ENCODE measurements around the gene CCDC106.

CCDC106 gene

GRCh38 chr19:55605637-55606470 lies 42.2 kb upstream of the CCDC106 start, which contains the start of gene ZNF865 (continued):
- TF ChIP-seq EGR2 (tag by site-specific recombination; IDR thresholded peaks at IDR 0.05; ENCODE audit: low read depth) = peak; percentile 36; the same call in 1 of the 2 replicates
- TF ChIP-seq ZNF132 (tag by site-specific recombination; IDR thresholded peaks at IDR 0.05; ENCODE audit: borderline replicate concordance) = no peak
- no peak for TF ChIP-seq BCL11B (tag by site-specific recombination; IDR thresholded peaks at IDR 0.05; ENCODE audit: low read depth)
- TF ChIP-seq ZNF221 (tag by site-specific recombination; IDR thresholded peaks at IDR 0.05; ENCODE audit: borderline replicate concordance) = no peak
- no peak for TF ChIP-seq REPIN1 (tag by site-specific recombination; IDR thresholded peaks at IDR 0.05; ENCODE audit: low read depth)
- no peak for TF ChIP-seq SCRT2 (tag by site-specific recombination; IDR thresholded peaks at IDR 0.05)
- no peak for TF ChIP-seq ZSCAN5A (tag by site-specific recombination; IDR thresholded peaks at IDR 0.05)
- TF ChIP-seq ZNF324 (tag by site-specific recombination; IDR thresholded peaks at IDR 0.05) = no peak
- TF ChIP-seq ZNF391 (tag by site-specific recombination; IDR thresholded peaks at IDR 0.05; ENCODE audit: borderline replicate concordance, low read depth) = no peak
- no peak for TF ChIP-seq ZNF280C (tag by site-specific recombination; IDR thresholded peaks at IDR 0.05)
- TF ChIP-seq ZNF600 (tag by site-specific recombination; IDR thresholded peaks at IDR 0.05) = peak; percentile 60
- TF ChIP-seq ZNF398 (tag by site-specific recombination; IDR thresholded peaks at IDR 0.05) = peak; percentile 80
- TF ChIP-seq ZNF311 (tag by site-specific recombination; IDR thresholded peaks at IDR 0.05; ENCODE audit: borderline replicate concordance) = no peak
- peak; percentile 77 for TF ChIP-seq ZBTB10 (tag by site-specific recombination; IDR thresholded peaks at IDR 0.05)
- TF ChIP-seq KLF7 (tag by site-specific recombination; IDR thresholded peaks at IDR 0.05; ENCODE audit: borderline replicate concordance) = no peak
- TF ChIP-seq ZNF580 (tag by site-specific recombination; IDR thresholded peaks at IDR 0.05) = no peak
- no peak for TF ChIP-seq AEBP2 (tag by site-specific recombination; IDR thresholded peaks at IDR 0.05; ENCODE audit: borderline replicate concordance)
- peak; percentile 77 for TF ChIP-seq ZNF692 (tag by site-specific recombination; IDR thresholded peaks at IDR 0.05)
- TF ChIP-seq ZNF518A (tag by site-specific recombination; conservative IDR thresholded peaks at IDR 0.05; ENCODE audit: low read depth) = no peak
- no peak for TF ChIP-seq ZNF529 (tag by site-specific recombination; IDR thresholded peaks at IDR 0.05; ENCODE audit: insufficient replicate concordance)
